HCT116 (cell line): ENCODE measurements around the gene PSMB5. TPM values are rescaled to one million over a fixed set of nuclear protein-coding genes. Genes with fewer than 3 reads are reported as not detected.
A peak's percentile ranks its signal among the peaks of the same experiment; 100 is the strongest.

Experiments used
- ATAC-seq: fragments of 200-7000 bp; cut with Tn5 transposase; 2 replicates; pipeline ENCODE4 v1.9.1; 2020; ENCODE audit warnings: mild to moderate bottlenecking, moderate library complexity
- BruUV-seq: library from RNA; stranded (reverse); fragments of 400-500 nt; replicated peaks from 2 replicates; lab custom pipeline; 2021; lab: Mats Ljungman, UMichigan
- CTCF ChIA-PET: fragments of 300-600 bp; sonication (Branson Sonifier 250); formaldehyde crosslinking; loops from one replicate; lab custom pipeline; 2021; ENCODE audit warnings: antibody characterized with exemption; lab: Charles Lee
- POLR2A ChIA-PET: fragments of 300-600, 350-600 bp; sonication (Branson Sonifier 250); formaldehyde crosslinking; loops from one replicate; lab custom pipeline; 2021; ENCODE audit warnings: antibody characterized with exemption; lab: Charles Lee
- RAD21 ChIA-PET, 2 experiments: fragments of 300-600 bp; sonication (Branson Sonifier 250); formaldehyde crosslinking; loops; one replicate each; lab custom pipeline; 2023; ENCODE audit warnings: low total read pairs in 2 of 2; ENCODE audit not compliant: uncharacterized antibody in 2 of 2, unreplicated experiment in 2 of 2, low non-redundant PET in 1 of 2; lab: Charles Lee
- DNase-seq: peaks from one replicate; pipeline ENCODE4 v3.0.0-alpha.2; 2010; ENCODE audit warnings: low read depth, low spot score
- H2AFZ ChIP-seq: fragments of 200-600 bp; shearing (Covaris generic), sonication (generic); 2 replicates; pipeline ENCODE4 v1.6.1; 2017; ENCODE audit warnings: low read depth, mixed run types, mixed read lengths, antibody characterized with exemption, low read length; ENCODE audit not compliant: poor library complexity, severe bottlenecking
- H3K27ac ChIP-seq: 2 replicates; pipeline ENCODE4 v1.5.1; 2012; ENCODE audit warnings: low read depth, low read length
- H3K27me3 ChIP-seq: fragments of 200-600 bp; sonication (generic); 2 replicates; pipeline ENCODE4 v1.6.1; 2016; ENCODE audit warnings: mixed run types, low read length, mixed read lengths; ENCODE audit not compliant: insufficient read depth
- H3K36me3 ChIP-seq, 2 experiments: fragments of 200-500 bp in 1 of 2; fragments of 200-600 bp in 1 of 2; sonication (Bioruptor generic) in 1 of 2; sonication (generic) in 1 of 2; 2 replicates each; pipeline versions ENCODE4 v1.5.1 to v1.6.1; 2014 to 2016; ENCODE audit warnings: low read length in 2 of 2, inconsistent platforms in 1 of 2, mixed read lengths in 1 of 2, mixed run types in 1 of 2; ENCODE audit not compliant: insufficient read depth in 2 of 2, control insufficient read depth in 1 of 2
- H3K4me1 ChIP-seq, 2 experiments: fragments of 200-600 bp in 1 of 2; sonication (generic) in 1 of 2; 2 replicates each; pipeline versions ENCODE4 v1.5.1 to v1.6.1; 2012 to 2017; ENCODE audit warnings: low read length in 2 of 2, inconsistent platforms in 1 of 2, mild to moderate bottlenecking in 1 of 2, mixed read lengths in 1 of 2, mixed run types in 1 of 2, moderate library complexity in 1 of 2; ENCODE audit not compliant: insufficient read depth in 2 of 2, control insufficient read depth in 1 of 2
- H3K4me2 ChIP-seq: fragments of 200-600 bp; sonication (generic); 2 replicates; pipeline ENCODE4 v1.6.1; 2017; ENCODE audit warnings: mixed run types, low read length, mixed read lengths
- H3K4me3 ChIP-seq, 2 experiments: fragments of 200-600 bp in 1 of 2; sonication (generic) in 1 of 2; replicated peaks in 1 of 2; 2 replicates each; pipeline ENCODE4 v1.5.1; 2011 to 2016; ENCODE audit warnings: low read length in 2 of 2, control low read depth in 1 of 2, low read depth in 1 of 2, mild to moderate bottlenecking in 1 of 2, mixed read lengths in 1 of 2, mixed run types in 1 of 2
- H3K79me2 ChIP-seq: fragments of 200-600 bp; sonication (generic); 2 replicates; pipeline ENCODE4 v1.6.1; 2017; ENCODE audit warnings: mild to moderate bottlenecking, mixed run types, low read length, moderate library complexity, mixed read lengths; ENCODE audit not compliant: insufficient read depth
- H3K9ac ChIP-seq: fragments of 200-600 bp; sonication (generic); 2 replicates; pipeline ENCODE4 v1.6.1; 2016; ENCODE audit warnings: low read length, mixed read lengths
- H3K9me2 ChIP-seq: fragments of 200-600 bp; sonication (generic), shearing (Covaris generic); 2 replicates; pipeline ENCODE4 v1.6.1; 2017; ENCODE audit warnings: mixed run types, mild to moderate bottlenecking, moderate library complexity; ENCODE audit not compliant: insufficient read depth
- H3K9me3 ChIP-seq, 2 experiments: fragments of 200-500 bp in 1 of 2; fragments of 200-600 bp in 1 of 2; sonication (Bioruptor generic) in 1 of 2; sonication (generic) in 1 of 2; 2 replicates each; pipeline ENCODE4 v1.6.1; 2014 to 2017; ENCODE audit warnings: low read length in 2 of 2, mixed read lengths in 2 of 2, inconsistent platforms in 1 of 2, low read depth in 1 of 2, mild to moderate bottlenecking in 1 of 2, mixed run types in 1 of 2, moderate library complexity in 1 of 2; ENCODE audit not compliant: control insufficient read depth in 1 of 2, insufficient read depth in 1 of 2
- H4K20me1 ChIP-seq: fragments of 200-600 bp; sonication (generic), shearing (Covaris generic); 2 replicates; pipeline ENCODE4 v1.6.1; 2017; ENCODE audit warnings: mixed run types, mild to moderate bottlenecking, moderate library complexity; ENCODE audit not compliant: insufficient read depth
- ATF3 ChIP-seq: IDR thresholded peaks from 2 replicates; pipeline ENCODE4 v1.6.1; 2012
- CEBPB ChIP-seq: IDR thresholded peaks from 2 replicates; pipeline ENCODE4 v1.6.1; 2012; ENCODE audit warnings: low read depth
- JUND ChIP-seq: IDR thresholded peaks from 2 replicates; pipeline ENCODE4 v1.6.1; 2012
- POLR2AphosphoS5 ChIP-seq: IDR thresholded peaks from 2 replicates; pipeline ENCODE4 v1.6.1; 2011; ENCODE audit warnings: mild to moderate bottlenecking, low read depth, low read length, moderate library complexity
- SIN3A ChIP-seq: IDR thresholded peaks from 2 replicates; pipeline ENCODE4 v1.6.1; 2012; ENCODE audit warnings: low read depth
- SP1 ChIP-seq: IDR thresholded peaks from 2 replicates; pipeline ENCODE4 v1.6.1; 2012; ENCODE audit warnings: low read depth
- SRF ChIP-seq: IDR thresholded peaks from 2 replicates; pipeline ENCODE4 v1.6.1; 2012; ENCODE audit warnings: low read depth
- YY1 ChIP-seq: IDR thresholded peaks from 2 replicates; pipeline ENCODE4 v1.6.1; 2011; ENCODE audit warnings: low read length, low read depth, moderate library complexity, mild to moderate bottlenecking; ENCODE audit not compliant: insufficient replicate concordance; ENCODE audit errors: extremely low read depth
- ZFX ChIP-seq: fragments of 450-650 bp; IDR thresholded peaks from 2 replicates; pipeline ENCODE4 v1.6.1; 2017
- ZNF274 ChIP-seq: fragments of 200-500 bp; sonication (Bioruptor generic); IDR thresholded peaks from 2 replicates; pipeline ENCODE4 v1.6.1; 2014; ENCODE audit warnings: mild to moderate bottlenecking, low read depth, low read length, inconsistent platforms
- intact Hi-C: fragments of 100-400 bp; cut with micrococcal nuclease; formaldehyde crosslinking; loops from 2 replicates; pipeline ENCODE4 v1.10.0; 2022
- total RNA-seq: library from RNA; stranded (reverse); gene quantifications from one replicate; pipeline ENCODE4 v1.2.1, GENCODE V29; 2021; ENCODE audit not compliant: unreplicated experiment
- TF ChIP-seq, protein P1 (sequence below), 3 experiments: fragments of 200-600 bp in 1 of 3; sonication (generic) in 1 of 3; IDR thresholded peaks in 2 of 3; conservative IDR thresholded peaks in 1 of 3; 2 replicates each; pipeline ENCODE4 v1.5.1; 2012 to 2017; ENCODE audit warnings: low read depth in 2 of 3, low read length in 2 of 3, antibody characterized with exemption in 1 of 3, borderline replicate concordance in 1 of 3, control low read depth in 1 of 3, mild to moderate bottlenecking in 1 of 3, mixed read lengths in 1 of 3, mixed run types in 1 of 3, moderate library complexity in 1 of 3; ENCODE audit not compliant: insufficient read depth in 1 of 3

The PSMB5 gene
- total RNA-seq, 1 experiment from 2014 or later: 212 TPM

DNA sequence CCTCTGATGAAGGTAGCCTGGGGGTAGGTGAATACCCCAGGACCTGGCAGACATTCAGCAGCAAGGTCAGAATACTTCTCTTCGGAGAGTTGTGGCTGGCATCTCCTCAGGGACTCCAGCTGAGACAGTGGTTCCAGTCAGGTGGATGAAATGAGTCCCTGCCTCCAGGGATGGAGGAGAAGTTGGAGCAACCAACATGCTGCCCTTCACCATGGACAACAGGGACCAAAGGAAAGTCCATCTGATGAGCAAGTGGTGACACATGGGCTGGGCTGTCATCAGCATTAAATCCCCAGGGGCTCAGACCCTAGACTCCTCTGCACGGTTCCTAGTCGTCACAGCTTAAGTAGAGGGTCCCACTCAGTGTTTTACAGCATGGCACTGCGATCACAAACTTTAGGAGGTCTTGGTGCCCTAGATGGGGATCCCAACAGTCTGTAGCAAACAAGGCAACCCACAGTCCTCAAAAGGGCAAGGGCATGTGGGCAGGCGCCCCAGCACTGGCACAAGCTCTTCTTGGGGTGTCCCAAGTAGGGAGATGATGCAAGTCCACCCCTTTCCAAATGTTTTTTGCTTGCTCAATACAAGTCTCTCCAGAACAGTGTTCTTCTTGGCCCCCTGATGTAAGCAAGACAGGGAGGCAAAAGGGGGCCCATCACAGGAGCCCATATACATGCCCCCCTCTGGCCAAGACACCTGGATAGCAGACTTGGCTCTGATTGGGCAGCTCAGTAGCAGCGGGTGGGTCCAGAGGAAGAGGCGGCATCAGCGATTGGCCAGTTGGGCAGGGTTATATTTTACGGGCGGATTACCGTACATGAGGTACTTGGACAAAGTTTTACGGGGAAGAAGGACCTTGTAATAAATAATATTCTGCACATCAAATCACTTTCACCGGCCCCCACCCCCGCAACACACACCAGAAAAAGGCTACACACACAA is 33.4 kb upstream of the PSMB5 start:
- no TSS peak for BruUV-seq
- ChIA-PET RAD21 (interaction anchor here (0.6 to 1.2 kb wide), 10 partner anchors 10 to 85 kb away, joined by 3 to 5 read pairs (median 3); partner anchors contain the start of genes ACIN1 (in 2 of the 2), C14orf119 (in 1 of the 2) and CDH24 (in 1 of the 2)), POLR2A (interaction anchor here (0.8 to 1.9 kb wide), 7 partner anchors 10 to 239 kb away, joined by 3 to 19 read pairs (median 5); partner anchors contain the start of genes ACIN1, BCL2L2 and C14orf119), CTCF (interaction anchor here (0.7 to 1.8 kb wide), 42 partner anchors 9 to 511 kb away, joined by 3 to 64 read pairs (median 6); partner anchors contain the start of genes ACIN1, AJUBA, C14orf119 and CDH24)
- peaks cover 31 to 41% of the 10 kb centered on the region in 2 experiments for H3K4me1 ChIP-seq
- H3K27me3 ChIP-seq: no peaks in the 10 kb centered on the region
- no peaks in the 10 kb centered on the region for H4K20me1 ChIP-seq
- H3K27ac ChIP-seq: peak overlapping the region; percentile 11; the same call in 1 of the 2 replicates
- H3K4me2 ChIP-seq: peak overlapping the region; percentile 17
- DNase-seq (no peak), ATAC-seq (no peak)
- intact Hi-C loops: loop anchor here (2.0 kb wide), 1 partner anchor 27 kb away; the partner anchor contains the start of genes ACIN1 and C14orf119
- no peak overlapping the region for H3K4me3 ChIP-seq
- no peak overlapping the region for H2AFZ ChIP-seq
- H3K9me3 ChIP-seq: no peaks in the 10 kb centered on the region
- peaks cover 66% of the 10 kb centered on the region for H3K79me2 ChIP-seq
- peaks cover 41 to 61% of the 10 kb centered on the region in 2 experiments for H3K36me3 ChIP-seq
- H3K9ac ChIP-seq: no peak overlapping the region
- no peak for TF ChIP-seq ATF3
- no peak for TF ChIP-seq SIN3A
- no peak for TF ChIP-seq SRF
- no peak for TF ChIP-seq CEBPB
- TF ChIP-seq ZNF274: no peak
- no peak for TF ChIP-seq JUND
- TF ChIP-seq POLR2AphosphoS5: no peak
- TF ChIP-seq, protein P1, sequence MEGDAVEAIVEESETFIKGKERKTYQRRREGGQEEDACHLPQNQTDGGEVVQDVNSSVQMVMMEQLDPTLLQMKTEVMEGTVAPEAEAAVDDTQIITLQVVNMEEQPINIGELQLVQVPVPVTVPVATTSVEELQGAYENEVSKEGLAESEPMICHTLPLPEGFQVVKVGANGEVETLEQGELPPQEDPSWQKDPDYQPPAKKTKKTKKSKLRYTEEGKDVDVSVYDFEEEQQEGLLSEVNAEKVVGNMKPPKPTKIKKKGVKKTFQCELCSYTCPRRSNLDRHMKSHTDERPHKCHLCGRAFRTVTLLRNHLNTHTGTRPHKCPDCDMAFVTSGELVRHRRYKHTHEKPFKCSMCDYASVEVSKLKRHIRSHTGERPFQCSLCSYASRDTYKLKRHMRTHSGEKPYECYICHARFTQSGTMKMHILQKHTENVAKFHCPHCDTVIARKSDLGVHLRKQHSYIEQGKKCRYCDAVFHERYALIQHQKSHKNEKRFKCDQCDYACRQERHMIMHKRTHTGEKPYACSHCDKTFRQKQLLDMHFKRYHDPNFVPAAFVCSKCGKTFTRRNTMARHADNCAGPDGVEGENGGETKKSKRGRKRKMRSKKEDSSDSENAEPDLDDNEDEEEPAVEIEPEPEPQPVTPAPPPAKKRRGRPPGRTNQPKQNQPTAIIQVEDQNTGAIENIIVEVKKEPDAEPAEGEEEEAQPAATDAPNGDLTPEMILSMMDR (IDR thresholded peaks at IDR 0.05 in 2 of 3, conservative IDR thresholded peaks at IDR 0.05 in 1 of 3; ENCODE audit: borderline replicate concordance in 1 of 3, insufficient read depth in 1 of 3, low read depth in 2 of 3, low read length in 2 of 3): no peak
- no peak for TF ChIP-seq SP1
- no peak for TF ChIP-seq YY1
- TF ChIP-seq ZFX: no peak
- no peaks in the 10 kb centered on the region for H3K9me2 ChIP-seq
